HG03025 (cell line): ENCODE data around the gene CAPN2.

Source experiments
- ATAC-seq: cut with Tn5 transposase; IDR thresholded peaks from one replicate; pipeline ENCODE4 v1.9.1; 2021; ENCODE audit warnings: mild to moderate bottlenecking, moderate library complexity; ENCODE audit not compliant: unreplicated experiment, low FRiP score

Gene CAPN2

DNA sequence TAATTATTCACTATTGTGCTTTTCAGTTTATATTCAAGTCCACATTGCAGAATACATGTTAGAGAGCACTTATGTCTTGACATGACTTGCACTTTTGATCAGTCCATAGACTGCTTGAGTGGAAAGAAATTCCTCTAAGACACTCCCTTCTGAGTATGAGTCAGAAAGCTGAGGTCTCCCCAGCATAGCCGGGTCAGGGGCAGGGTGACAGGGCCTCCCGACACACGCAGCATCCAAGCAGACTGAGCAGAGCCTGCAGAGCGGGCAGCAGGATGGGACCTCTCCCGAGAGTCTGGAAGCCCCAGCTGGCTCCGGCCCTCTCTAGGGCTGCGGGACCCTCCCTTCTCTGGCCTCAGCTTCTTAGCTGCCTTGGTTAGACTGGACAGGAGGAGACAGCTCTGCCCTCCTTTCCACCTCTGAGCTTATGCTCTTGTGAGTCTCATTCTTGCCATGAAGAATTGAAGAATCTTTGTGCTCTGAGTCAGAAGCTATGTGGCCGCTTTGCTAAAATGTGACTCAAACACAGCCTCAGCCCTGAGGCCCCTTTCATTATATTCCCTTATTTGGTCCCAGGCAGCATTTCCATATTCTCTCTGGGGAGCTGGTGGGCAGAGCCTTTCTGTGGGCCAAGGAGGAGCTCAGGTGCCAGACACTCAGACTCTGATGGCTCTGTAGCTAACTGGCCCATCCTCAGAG is 11.2 kb upstream of the CAPN2 start:
- ATAC-seq = no peak

GRCh38 chr1:223702735-223703667 is 9.3 kb upstream of the CAPN2 start:
- no peak for ATAC-seq

GRCh38 chr1:223703668-223704013 is 8.7 kb upstream of the CAPN2 start:
- ATAC-seq = no peak

DNA sequence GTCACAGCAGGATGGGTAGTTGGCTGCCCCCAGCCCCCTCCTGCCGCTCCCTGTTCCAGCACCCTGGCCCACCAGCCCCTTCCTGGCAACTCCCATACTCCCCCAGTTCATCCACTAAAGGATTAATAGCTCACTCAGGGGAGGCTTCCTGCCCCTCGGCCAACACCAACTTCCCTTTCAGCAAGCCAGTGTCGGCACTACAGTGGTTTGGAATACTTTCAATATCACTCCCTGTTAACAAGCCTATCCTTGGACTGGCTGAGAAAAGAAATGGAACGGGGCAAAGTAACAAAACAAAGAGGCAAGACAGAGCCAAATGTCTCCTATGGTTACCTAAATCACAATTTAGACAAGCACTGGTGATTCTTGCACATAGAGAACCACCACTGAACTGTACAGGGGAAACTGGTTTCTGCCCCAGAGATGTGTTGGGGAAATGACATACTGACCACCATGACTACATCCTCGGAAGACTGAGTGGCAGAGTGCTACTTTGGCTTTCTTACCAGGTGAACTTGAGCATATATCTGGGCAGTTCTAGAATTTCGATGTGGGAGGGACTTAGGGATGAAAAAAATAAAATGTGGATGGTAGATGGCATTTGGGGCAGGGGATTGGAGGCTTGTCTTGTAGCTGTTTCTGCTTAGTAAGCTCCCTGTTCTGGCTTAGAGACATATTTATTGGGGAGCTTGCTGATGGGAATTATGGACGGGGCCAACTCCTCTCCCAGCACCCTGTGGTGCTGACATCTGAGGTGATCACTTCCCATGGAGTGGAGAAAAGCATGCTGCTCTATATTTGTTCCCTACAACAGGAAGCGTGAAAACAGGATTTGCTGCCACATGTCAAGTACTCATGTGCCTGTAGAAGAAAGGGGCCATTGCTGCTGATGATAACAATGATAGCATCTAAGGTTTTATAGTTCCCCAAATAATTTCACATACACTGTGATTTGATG is 7.1 kb upstream of the CAPN2 start:
- ATAC-seq = no peak

DNA sequence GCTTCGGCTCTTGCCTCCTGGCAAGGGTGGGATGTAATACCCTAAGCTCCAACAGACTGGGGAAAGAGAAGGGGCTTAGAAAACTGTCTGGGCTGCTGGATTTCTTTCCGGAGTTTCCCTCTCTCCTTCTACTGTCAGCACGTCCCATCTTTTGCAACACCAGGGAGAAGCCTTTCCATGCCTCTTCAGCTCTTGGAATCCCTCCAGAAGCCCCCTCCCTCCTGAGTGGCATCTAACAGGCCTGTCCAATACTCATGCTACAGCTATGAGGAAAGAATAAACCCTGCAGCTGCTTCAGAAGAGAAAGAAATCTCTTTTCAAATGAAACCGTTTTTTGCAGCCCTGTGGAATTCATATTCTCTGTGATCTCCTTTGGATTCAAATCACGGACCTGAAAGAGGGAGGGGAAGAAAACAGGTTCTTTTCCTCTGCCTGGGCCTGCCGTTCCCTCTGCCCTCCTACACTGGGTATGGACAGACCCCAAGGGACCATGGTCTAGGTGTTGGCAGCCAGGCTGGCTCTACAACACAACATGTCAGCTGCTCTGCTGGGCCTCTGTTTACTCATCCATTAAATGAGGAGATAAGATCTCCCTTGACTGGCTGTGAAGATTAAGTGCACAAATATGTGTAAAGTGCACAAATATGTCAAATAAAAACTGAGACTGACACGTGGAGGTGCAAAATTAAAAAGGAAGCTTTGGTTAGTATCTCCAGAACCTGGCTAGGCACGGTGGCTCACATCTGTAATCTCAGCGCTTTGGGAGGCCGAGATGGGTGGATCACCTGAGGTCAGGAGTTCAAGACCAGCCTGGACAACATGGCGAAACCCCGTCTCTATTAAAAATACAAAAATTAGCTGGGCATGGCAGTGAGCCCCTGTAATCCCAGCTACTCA is 6.0 kb upstream of the CAPN2 start:
- no peak for ATAC-seq

DNA sequence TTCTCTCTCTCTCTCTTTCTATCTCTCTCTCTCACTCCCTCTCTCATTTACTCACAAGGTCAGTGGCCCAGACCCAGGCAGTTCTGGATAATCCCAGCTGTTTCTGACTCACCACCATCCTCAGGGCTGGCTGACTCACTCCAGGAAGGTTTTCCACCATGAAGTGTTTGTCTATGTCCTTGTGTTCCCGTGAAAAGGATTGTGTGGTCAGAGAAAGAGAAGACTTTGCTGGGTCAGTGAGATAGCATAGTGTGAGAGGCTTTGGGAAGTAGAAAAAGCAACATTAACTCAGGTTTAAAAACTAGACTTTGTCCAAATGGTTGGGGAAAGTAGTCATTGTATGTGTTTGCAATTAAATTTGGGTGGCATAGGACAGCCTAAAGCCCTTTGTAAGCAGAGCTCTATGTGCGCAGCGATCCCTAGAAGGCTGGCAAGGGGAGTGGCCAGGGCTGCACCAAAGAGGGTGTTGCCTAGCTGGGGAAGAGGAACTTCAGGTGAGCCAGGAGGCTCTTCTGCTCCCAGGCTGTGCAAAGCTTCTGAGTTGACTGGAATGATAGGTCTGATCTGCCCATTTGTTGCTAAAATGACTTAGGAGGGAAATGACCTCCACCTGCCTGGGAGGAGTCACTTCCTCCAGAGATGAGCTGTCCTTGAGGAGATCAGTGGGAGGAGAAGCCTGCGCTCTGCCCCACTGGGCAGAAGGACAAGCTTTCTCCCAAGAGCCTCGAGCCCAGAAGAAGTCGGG is 4.9 kb upstream of the CAPN2 start:
- ATAC-seq = no peak

DNA sequence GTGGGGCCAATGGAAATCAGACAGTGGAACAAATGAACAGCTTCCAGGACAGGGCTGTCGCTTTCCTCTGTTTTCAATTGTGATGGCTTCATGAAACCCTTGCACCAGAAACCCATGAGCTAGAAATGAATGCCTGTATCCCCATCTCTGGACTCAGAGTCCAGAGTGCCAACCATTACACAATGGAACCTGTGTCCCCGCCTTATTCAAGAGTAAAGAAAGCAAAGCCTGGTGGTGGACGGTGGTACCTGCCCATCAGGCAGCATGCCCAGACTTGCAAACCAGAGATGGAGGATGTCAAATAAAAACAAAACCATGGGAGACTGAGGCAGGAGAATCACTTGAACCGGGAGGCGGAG is 4.4 kb upstream of the CAPN2 start:
- no peak for ATAC-seq

DNA sequence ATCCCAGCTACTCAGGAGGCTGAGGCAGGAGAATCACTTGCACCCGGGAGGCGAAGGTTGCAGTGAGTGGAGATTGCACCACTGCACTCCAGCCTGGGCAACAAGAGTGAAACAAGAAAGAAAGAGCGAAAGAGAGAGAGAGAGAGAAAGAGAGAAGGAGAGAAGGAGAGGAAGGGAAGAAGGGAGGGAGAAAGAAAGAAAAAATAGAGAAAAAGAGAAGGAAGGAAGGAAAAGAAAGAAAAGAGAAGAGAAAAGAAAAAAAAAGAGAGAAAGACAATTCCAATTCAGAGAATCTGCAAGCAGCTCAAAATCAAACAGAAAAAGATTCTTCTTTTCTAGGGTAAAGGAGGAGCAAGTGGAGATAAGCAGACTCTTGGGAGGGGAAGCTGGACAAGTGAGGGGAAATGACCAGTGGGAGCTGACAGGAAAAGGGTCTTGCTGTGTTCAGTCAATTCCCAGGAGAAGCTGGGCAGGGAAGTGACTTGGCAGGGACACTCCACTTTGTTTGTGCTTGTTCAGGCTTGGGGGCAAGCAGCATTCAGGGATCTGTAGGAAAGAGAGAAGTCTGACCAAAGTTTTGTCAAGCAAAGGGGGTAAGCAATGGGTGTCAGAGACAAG is 3.6 kb upstream of the CAPN2 start:
- no peak for ATAC-seq

DNA sequence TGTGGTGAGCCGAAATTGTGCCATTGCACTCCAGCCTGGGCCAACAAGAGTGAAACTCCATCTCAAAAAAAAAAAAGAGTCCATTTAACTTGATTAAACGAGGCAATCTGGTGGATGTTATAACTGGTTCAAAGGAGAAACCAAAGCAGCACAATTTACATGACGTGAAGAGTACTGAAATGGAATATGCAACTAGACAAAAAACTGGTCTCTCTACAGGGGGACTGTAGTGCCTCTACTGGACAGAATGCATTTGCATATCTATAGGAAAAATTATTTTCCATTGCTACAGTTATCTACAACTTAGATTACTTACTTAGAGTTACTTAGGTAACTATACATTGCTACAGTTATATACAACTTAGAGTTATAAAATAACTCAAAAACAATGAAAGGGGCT is 2.7 kb upstream of the CAPN2 start:
- ATAC-seq = no peak

DNA sequence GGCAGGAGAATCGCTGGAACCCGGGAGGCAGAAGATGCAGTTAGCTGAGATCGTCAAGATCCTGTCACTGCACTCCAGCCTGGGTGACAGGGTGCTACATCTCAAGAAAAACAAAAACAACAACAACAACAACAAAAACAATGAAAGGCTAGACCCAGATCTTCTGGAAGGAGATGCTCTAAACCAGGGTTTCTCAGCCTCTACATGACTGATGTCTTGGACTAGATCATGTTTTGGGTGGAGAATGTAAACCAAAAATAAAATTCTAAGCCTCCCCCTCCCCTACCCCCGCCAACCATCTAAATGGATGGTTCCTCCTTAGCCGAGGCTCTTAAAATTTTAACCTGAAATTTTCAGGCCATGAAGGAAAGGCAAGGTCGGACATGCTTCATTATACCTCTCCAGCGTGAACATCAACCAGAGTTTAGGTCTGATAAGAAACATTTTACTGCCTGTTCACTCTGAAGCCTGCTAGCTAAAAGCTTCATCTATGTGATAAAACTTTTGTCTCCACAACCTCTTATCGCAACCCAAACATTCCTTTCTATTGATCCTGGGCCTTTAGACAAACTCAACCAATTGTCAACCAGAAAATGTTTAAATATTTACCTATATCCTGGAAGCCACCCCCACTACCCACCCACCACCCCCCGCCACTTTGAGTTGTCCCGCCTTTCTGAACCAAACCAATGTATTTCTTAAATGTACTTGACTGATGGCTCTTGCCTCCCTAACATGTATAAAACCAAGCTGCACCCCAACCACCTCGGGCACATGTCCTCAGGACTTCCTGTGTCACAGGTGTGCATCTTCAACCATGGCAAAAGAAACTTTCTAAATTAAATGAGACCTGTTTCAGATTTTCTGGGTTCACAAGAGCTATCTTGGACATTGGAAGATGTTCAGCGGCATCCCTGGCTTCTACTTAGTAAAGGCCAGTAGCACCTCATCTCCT is 1.9 kb upstream of the CAPN2 start:
- ATAC-seq = no peak

DNA sequence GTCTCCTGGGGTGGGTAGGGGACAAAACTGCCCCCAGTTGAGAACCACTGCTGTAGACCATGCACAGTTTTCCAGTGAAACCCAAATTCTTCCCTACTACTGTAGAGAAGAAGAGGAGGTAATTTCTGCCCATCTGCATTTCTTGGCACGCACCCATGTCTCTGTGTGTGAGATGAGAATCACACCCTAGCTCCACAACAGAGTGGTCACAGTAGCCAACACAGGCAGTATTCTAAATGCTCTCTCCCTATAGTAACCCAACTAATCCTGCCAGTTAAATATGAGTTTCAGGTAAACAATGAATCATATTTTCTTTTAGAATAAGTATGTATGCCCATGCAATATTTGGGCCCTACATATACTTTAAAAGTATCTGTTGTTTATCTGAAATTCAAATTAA is 1.2 kb upstream of the CAPN2 start:
- no peak for ATAC-seq

DNA sequence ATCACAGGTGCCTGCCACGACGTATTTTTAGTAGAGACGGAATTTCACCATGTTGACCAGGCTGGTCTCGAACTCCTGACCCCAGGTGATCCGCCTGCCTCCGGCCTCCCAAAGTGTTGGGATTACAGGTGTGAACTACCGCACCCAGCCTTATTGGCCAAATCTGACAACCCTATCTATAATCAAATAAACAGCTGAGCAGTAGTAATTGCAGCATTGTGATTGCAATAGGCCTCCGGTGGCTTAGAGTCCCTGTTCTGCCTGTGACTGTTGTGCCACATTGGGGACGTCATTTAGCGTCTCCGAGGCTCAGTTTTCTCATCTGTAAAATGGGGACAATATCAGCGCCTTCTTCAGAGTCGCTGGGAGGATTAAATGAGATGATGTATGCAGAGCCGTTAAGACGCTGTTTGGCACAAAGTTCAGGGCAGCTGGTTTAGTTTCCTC is 569 bp upstream of the CAPN2 start:
- ATAC-seq = no peak

DNA sequence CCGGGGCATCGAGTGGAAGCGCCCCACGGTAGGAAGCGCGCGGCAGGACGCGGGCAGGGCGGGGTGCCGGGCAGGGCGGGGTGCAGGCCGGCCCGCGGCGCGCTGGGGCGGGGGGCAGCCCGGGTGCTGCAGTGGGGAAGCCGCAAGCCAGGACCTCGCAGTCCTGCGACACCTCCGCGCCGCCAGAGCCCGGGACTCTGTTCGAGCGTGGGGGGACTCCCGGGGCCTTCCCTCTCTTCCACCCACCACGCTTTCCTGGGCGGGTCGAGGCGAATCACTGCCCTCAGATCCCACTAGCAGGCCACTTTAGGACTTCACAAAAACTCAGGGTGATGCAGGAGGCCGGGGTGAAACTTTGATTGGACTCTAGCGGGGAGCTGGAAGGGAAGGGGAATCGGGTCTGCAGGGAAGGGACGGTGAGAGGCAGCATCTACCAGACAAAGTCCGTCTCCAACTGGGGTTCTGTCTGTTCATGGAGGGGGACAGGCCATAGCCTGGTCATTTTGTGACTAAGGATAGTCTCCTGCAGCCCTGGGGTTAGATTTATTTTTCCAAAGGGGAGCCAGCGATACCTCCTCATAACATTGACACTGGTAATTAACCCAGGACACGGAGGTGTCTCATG is 623 bp downstream of the CAPN2 start:
- peak; percentile 32 for ATAC-seq

DNA sequence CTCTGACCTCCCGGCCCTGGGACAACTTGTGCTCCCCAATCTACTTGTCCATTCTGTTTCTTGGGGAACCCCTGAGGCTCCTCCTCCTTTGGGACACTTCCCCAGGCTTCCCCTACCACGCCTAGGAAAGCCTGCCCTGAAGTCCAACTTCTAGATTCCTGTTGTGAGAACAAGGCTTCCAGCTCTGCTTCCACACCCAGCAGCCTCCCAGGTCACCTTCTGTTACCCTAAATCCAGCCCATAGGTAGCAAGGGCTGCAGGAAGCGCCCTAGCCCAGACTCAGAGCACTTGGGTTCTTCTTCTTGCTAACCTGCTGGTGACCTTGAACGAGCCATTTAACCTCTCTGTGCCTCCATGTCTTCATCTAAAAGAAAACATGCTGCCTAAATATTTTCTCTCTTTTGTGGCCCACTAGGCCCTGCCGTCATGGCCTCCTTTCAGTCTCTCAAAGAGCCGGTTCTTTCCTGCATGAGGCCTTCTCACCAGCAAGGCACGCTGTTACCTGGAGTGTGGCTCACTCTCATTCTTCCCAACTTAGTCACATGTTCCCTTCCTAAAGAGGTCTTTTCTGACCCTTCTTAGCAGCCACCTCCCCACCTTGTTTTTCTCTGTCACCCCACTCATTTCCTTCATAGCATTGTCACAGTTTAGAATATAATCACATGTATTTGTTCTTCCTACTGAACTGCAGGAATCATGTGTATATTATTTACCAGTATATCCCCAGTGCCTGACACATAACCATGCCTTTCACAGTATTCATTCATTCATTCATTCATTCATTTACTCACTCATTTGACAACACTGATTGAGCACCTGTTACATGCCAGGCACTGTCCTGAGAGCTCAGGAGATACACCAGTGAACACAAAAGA is 1.4 kb downstream of the CAPN2 start:
- ATAC-seq = no peak

GRCh38 chr1:223714421-223714724 is 2.0 kb downstream of the CAPN2 start:
- ATAC-seq = no peak

GRCh38 chr1:223714849-223715603 is 2.7 kb downstream of the CAPN2 start:
- ATAC-seq = no peak
